GM12865 (cell line): ENCODE data around the gene BHLHE23.
A peak's percentile ranks its signal among the peaks of the same experiment; 100 is the strongest.

Source experiments
- DNase-seq: peaks from one replicate; pipeline ENCODE4 v3.0.0; 2010; ENCODE audit warnings: low read depth
- H3K4me3 ChIP-seq: 2 replicates; pipeline ENCODE4 v1.5.1; 2011; ENCODE audit warnings: mild to moderate bottlenecking, low read depth, low read length, control low read depth
- CTCF ChIP-seq: IDR thresholded peaks from 2 replicates; pipeline ENCODE4 v1.5.1; 2011; ENCODE audit warnings: low read length, control low read depth, low read depth, inconsistent platforms; ENCODE audit not compliant: insufficient read depth; ENCODE audit errors: missing control alignments

The BHLHE23 gene

GRCh38 chr20:63033794-63034709 is 27.3 kb upstream of the BHLHE23 start:
- DNase-seq: no peak
- H3K4me3 ChIP-seq: no peak overlapping the region
- no peak for TF ChIP-seq CTCF

GRCh38 chr20:63032861-63033793 is 26.4 kb upstream of the BHLHE23 start:
- H3K4me3 ChIP-seq: peak overlapping the region; percentile 14
- no peak for TF ChIP-seq CTCF
- DNase-seq: peak; percentile 66

- TF ChIP-seq CTCF: no peak
- H3K4me3 ChIP-seq: no peak overlapping the region
- no peak for DNase-seq
These were observed 25.4 kb upstream of the BHLHE23 start for GRCh38 chr20:63032026-63032800.

- H3K4me3 ChIP-seq: no peak overlapping the region
- TF ChIP-seq CTCF: no peak
- no peak for DNase-seq
These were observed 24.7 kb upstream of the BHLHE23 start for GRCh38 chr20:63031251-63032014.

- no peak for TF ChIP-seq CTCF
- DNase-seq: no peak
- no peak overlapping the region for H3K4me3 ChIP-seq
These were observed 22.8 kb upstream of the BHLHE23 start for GRCh38 chr20:63029358-63030121.
